Measurements from ENCODE around the gene OR51M1. TPM values are rescaled to one million over a fixed set of nuclear protein-coding genes. Genes with fewer than 3 reads are reported as not detected.
"Not testable (repeated sequence)": the region's sequence is repeated elsewhere in the genome, so short reads cannot be mapped to it uniquely, and the experiment has no call there.

The OR51M1 gene
- polyA plus RNA-seq (ENCODE audit: insufficient read length in 12 of 12), result not detected
- long read RNA-seq, donor 1, result 0 reads
- long read RNA-seq, donor 2, result 0 reads
- long read RNA-seq, donor 3, result 0 reads
- long read RNA-seq, donor 4, result 0 reads
- long read RNA-seq, donor 5, result 0 reads
- long read RNA-seq, donor 6, result 0 reads
- long read RNA-seq, donor 7, result 0 reads
- long read RNA-seq, donor 8, result 0 reads
- long read RNA-seq, donor 9, result 0 reads
- long read RNA-seq, donor 10, result 0 reads
- long read RNA-seq, donor 11, result 0 reads

GRCh38 chr11:5383576-5383975 is at the start of gene OR51M1:
Gene OR51M1, plus strand, starts transcription at chr11:5383812. Its CDS starts 5,587 bp downstream, at chr11:5389399.
- DNase-seq, result no peak

- DNase-seq, result no peak
Observed at GRCh38 chr11:5335170-5335569, 48.4 kb upstream of the OR51M1 start.

- DNase-seq, result no peak
Observed at GRCh38 chr11:5336331-5336730, 47.3 kb upstream of the OR51M1 start.

- DNase-seq, result not testable (repeated sequence)
Observed at GRCh38 chr11:5337253-5337652, 46.4 kb upstream of the OR51M1 start.

GRCh38 chr11:5339771-5340322 is 43.8 kb upstream of the OR51M1 start:
- DNase-seq, result no peak

GRCh38 chr11:5343474-5344335 is 39.9 kb upstream of the OR51M1 start, which contains the start of gene OR51B5:
Gene OR51B5, minus strand, starts transcription at chr11:5343524. Its CDS starts 0 bp downstream, at chr11:5343524.
- no peak for DNase-seq

GRCh38 chr11:5345831-5346230 is 37.8 kb upstream of the OR51M1 start:
- no peak for DNase-seq

GRCh38 chr11:5348551-5349194 is 34.9 kb upstream of the OR51M1 start:
- no peak for DNase-seq

GRCh38 chr11:5349550-5349949 is 34.1 kb upstream of the OR51M1 start:
- no peak for DNase-seq

GRCh38 chr11:5351208-5351607 is 32.4 kb upstream of the OR51M1 start, which contains the start of gene OR51B6:
Gene OR51B6, plus strand, starts transcription at chr11:5351508. Its CDS starts 0 bp downstream, at chr11:5351508.
- no peak for DNase-seq

- not testable (repeated sequence) for DNase-seq
Observed at GRCh38 chr11:5356031-5356430, 27.6 kb upstream of the OR51M1 start.

GRCh38 chr11:5362017-5362625 is 21.5 kb upstream of the OR51M1 start:
- DNase-seq, result no peak

GRCh38 chr11:5363679-5364078 is 19.9 kb upstream of the OR51M1 start:
- no peak for DNase-seq

GRCh38 chr11:5364214-5364613 is 19.4 kb upstream of the OR51M1 start:
- DNase-seq, result no peak

GRCh38 chr11:5366365-5366764 is 17.2 kb upstream of the OR51M1 start:
- not testable (repeated sequence) for DNase-seq

- DNase-seq, result no peak
Observed at GRCh38 chr11:5366856-5367255, 16.8 kb upstream of the OR51M1 start.

GRCh38 chr11:5367448-5368074 is 16.1 kb upstream of the OR51M1 start:
- DNase-seq, result no peak

- no peak for DNase-seq
Observed at GRCh38 chr11:5368502-5369043, 15.0 kb upstream of the OR51M1 start.

GRCh38 chr11:5369789-5370188 is 13.8 kb upstream of the OR51M1 start:
- DNase-seq, result no peak

- DNase-seq, result peak; percentile 3
Observed at GRCh38 chr11:5380740-5381342, 2.8 kb upstream of the OR51M1 start.
